ENCODE results near the gene SELENOT.
"Not testable (repeated sequence)": the region's sequence is repeated elsewhere in the genome, so short reads cannot be mapped to it uniquely, and the experiment has no call there.

Gene SELENOT

GRCh38 chr3:150609988-150610387 lies 6.9 kb downstream of the SELENOT start:
- DNase-seq = no peak

- no peak for DNase-seq
These were observed 7.7 kb downstream of the SELENOT start for GRCh38 chr3:150610785-150611184.

GRCh38 chr3:150611666-150612065 lies 8.5 kb downstream of the SELENOT start:
- no peak for DNase-seq

DNA sequence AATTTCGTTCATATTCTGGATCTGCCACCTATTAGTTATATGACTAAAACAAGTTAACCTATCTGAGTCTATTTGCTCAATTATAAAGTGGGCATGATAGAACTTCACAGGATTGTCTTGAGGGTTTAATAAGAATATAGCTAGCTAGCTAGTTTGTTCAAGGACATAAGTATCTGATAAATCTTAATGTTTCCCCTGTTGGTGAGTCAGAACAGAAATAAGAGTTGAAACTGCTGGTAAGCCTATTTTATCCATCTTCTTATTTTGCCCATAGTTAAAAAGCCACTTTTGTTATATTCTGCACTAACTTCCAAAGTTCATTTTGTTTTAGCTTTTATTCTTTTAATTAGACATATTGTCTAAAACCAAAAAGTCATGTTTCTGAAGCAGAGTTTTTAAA lies 9.4 kb downstream of the SELENOT start:
- DNase-seq = no peak

DNA sequence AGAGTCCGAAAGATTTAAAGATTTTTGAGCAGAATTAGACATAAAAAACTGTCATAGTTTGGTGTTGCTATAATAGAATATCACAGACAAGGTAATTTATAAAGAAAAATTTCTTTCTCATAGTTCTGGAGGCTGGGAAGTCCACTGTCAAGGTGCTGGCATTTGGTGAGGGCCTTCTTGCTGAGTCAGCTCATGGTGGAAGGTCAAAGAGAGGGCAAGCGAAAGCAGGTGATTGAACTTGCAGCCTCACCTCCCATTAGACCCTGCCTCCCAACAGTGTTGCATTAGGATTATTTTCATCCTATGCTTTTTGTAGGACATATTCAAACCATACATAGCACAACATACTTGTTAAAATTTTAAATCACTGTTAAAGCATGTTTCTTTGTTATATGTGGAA lies 9.9 kb downstream of the SELENOT start:
- no peak for DNase-seq

- no peak for DNase-seq
These were observed 10.8 kb downstream of the SELENOT start for GRCh38 chr3:150613709-150614480.

- DNase-seq = no peak
These were observed 17.0 kb downstream of the SELENOT start for GRCh38 chr3:150620002-150620689.

- not testable (repeated sequence) for DNase-seq
These were observed 19.8 kb downstream of the SELENOT start for GRCh38 chr3:150622955-150623354.

DNA sequence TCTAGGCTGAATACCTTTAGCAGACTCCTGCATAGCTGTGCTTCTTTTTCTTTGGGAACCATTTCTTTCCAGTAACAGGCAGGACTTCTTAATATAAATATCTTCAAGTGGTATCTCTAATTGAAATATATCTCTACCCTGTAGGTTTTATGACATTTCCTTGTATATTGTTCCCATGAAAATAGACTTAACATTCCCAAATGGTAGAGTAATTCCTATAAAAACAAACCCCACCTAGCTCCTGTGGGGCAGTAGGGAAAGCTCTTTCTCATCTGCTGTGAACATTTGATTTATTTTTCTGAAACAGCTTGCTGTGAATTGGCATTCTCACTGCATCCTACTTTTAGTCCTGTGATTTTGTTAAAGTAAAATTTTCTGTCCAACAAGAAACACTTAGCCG lies 20.8 kb downstream of the SELENOT start:
- peak; percentile 17 for DNase-seq

- no peak for DNase-seq
These were observed 23.2 kb downstream of the SELENOT start for GRCh38 chr3:150626148-150626930.

GRCh38 chr3:150627557-150627956 lies 24.4 kb downstream of the SELENOT start:
- peak; percentile 12 for DNase-seq

GRCh38 chr3:150631515-150632221 lies 28.5 kb downstream of the SELENOT start:
- DNase-seq = no peak

DNA sequence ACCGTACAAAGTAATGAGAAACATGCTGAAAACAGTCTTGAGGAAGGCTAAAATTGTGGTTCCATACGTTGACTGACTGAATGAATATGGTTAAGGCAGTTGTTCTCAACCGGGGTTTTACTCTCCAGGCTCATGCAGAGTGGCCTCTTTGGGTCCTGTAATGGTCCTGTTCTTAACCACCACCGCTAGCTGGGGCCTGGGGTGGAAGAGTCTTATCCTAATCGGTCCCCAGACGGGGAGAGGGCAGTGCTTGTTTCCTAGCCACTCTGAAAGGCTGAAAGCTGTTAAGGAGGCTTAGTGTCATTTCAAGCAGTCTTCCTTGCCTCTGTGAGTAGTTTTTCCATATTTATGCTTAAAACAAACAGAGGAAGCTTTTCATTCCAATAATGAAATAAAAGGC lies 32.0 kb downstream of the SELENOT start:
- DNase-seq = no peak

- no peak for DNase-seq
These were observed 32.4 kb downstream of the SELENOT start for GRCh38 chr3:150635526-150635925.

DNA sequence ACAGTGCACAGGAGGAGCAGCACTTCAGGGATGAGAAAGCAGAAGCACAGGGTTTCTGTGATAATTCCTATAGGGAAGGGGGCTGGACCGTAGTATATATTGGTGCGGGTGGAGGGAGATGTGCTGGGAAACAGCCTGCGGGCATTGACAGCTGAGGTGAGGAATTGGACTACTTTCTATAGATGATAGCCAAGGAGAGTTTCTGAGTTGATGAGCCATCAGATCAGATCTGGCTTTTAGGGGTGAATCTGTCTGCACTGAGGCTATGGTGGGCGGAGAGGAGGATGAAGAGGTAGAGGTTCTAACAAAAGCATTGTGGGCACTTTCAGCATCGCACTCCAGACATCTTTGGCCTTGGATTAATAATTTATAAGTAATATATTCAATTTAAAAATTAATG lies 33.1 kb downstream of the SELENOT start:
- no peak for DNase-seq

DNA sequence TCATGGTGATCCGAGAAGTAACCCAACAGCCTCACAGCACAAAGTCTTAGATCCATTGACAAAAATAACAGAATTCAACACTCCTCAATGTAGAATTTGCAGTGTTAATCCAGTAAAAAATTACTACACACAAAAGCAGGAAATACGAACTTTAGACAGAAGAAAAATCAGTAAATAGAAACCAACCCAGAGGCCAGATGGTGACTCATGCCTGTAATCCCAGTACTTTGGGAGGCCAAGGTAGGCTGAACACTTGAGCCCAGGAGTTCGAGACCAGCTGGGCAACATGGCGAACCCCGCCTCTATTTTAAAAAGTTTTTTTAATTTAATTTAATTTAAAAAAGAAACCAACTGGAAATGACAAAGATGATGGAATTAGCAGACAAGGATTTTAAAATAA lies 36.1 kb downstream of the SELENOT start:
- DNase-seq = no peak

DNA sequence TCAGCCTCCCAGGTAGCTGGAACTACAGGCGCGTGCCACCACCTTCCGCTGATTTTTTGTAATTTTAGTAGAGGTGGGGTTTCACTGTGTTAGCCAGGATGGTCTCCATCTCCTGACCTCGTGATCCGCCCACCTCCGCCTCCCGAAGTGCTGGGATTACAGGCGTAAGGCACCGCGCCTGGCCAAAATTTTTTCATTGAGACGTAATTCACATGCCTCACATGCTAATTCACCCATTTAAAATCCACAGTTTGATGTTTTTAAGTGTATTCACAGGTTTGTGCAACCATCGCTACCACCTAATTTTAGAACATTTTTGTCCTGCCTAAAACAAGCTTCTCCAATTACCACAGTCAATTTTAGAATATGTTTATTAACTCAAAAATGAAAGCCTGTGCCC lies 37.1 kb downstream of the SELENOT start:
- DNase-seq = no peak

DNA sequence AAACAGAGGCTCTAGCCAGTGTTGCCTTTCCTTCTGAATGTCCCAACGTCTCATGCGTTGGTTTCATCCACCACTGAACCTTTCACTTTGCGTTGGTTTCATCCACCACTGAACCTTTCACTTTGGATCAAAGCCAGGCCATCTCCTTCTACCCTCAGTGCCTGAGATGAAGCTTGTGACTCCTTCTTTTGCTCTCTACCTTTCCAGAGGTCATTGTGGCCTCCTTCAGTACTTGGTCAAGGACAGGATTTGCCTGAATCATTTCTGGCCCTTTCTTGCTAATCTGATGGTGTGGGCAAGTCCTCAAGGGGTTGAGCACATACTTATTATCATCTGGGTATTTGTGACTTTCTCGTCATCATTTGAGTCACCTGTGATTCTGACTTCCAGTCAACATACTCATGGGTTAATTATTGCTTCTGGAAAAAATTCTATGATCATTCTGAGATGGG lies 50.0 kb downstream of the SELENOT start:
- DNase-seq = no peak

- DNase-seq = no peak
These were observed 53.2 kb downstream of the SELENOT start for GRCh38 chr3:150656316-150656715.

- no peak for DNase-seq
These were observed 59.5 kb downstream of the SELENOT start for GRCh38 chr3:150662410-150663200.

GRCh38 chr3:150663461-150663860 lies 60.3 kb downstream of the SELENOT start:
- DNase-seq = no peak

DNA sequence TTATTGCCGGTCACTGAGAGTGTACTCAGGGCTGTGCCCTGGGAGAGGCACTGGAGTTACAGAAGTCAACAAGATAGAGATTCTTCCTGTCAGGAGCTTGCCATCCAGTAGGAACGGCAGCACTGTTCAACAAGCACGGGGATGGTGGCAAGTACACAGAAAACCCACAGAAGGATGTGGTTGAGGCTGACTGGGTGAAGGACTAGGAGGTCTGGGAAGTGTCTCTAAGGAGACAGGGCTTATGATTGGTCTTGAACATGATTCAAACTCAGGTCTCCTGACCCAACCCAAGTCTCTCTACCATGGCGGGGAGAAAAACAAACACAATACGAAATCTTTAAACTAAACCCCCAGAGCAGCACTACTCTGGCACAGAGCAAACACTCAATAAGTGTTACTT lies 63.0 kb downstream of the SELENOT start:
- no peak for DNase-seq

All from fibroblast of skin of right quadriceps (primary cell).